NT2/D1 (cell line): ENCODE results near the gene CLEC4G.

ENCODE experiments used
- DNase-seq: peaks from one replicate; pipeline ENCODE4 v3.0.0-alpha.2; 2011; ENCODE audit warnings: low read depth, low spot score
- H3K27me3 ChIP-seq: 2 replicates; pipeline ENCODE4 v1.6.0; 2011; ENCODE audit warnings: mild to moderate bottlenecking; ENCODE audit not compliant: insufficient read length, insufficient read depth
- H3K36me3 ChIP-seq: 2 replicates; pipeline ENCODE4 v1.6.1; 2011; ENCODE audit warnings: mild to moderate bottlenecking, low read length, mixed read lengths; ENCODE audit not compliant: insufficient read depth, insufficient read length
- H3K4me1 ChIP-seq: 2 replicates; pipeline ENCODE4 v1.5.1; 2011; ENCODE audit not compliant: insufficient read depth, insufficient read length
- H3K4me3 ChIP-seq: 2 replicates; pipeline ENCODE4 v1.5.1; 2011; ENCODE audit warnings: low read depth; ENCODE audit not compliant: insufficient read length
- H3K9ac ChIP-seq: 2 replicates; pipeline ENCODE4 v1.6.0; 2011; ENCODE audit warnings: low read depth; ENCODE audit not compliant: insufficient read length
- H3K9me3 ChIP-seq: 2 replicates; pipeline ENCODE4 v1.5.1; 2011; ENCODE audit warnings: mild to moderate bottlenecking, low read length; ENCODE audit not compliant: insufficient read depth
- SUZ12 ChIP-seq: IDR thresholded peaks from 2 replicates; pipeline ENCODE4 v1.6.1; 2011; ENCODE audit not compliant: insufficient read length, insufficient read depth; ENCODE audit errors: extremely low read depth
- YY1 ChIP-seq: IDR thresholded peaks from 2 replicates; pipeline ENCODE4 v1.6.1; 2011; ENCODE audit not compliant: insufficient read length, insufficient read depth
- ZNF274 ChIP-seq: IDR thresholded peaks from 2 replicates; pipeline ENCODE4 v1.6.1; 2011; ENCODE audit warnings: mild to moderate bottlenecking, low read depth, low read length

CLEC4G gene

GRCh38 chr19:7720351-7720750 lies 11.6 kb downstream of the CLEC4G start:
- no peaks in the 10 kb centered on the region for H3K27me3 ChIP-seq
- no peak for DNase-seq
- H3K36me3 ChIP-seq = no peaks in the 10 kb centered on the region
- no peak for TF ChIP-seq ZNF274
- TF ChIP-seq SUZ12 = no peak
- TF ChIP-seq YY1 = no peak
- H3K4me3 ChIP-seq = no peak overlapping the region
- H3K9ac ChIP-seq = no peak overlapping the region
- H3K4me1 ChIP-seq = no peaks in the 10 kb centered on the region
- no peaks in the 10 kb centered on the region; the same call in 1 of the 2 replicates for H3K9me3 ChIP-seq

DNA sequence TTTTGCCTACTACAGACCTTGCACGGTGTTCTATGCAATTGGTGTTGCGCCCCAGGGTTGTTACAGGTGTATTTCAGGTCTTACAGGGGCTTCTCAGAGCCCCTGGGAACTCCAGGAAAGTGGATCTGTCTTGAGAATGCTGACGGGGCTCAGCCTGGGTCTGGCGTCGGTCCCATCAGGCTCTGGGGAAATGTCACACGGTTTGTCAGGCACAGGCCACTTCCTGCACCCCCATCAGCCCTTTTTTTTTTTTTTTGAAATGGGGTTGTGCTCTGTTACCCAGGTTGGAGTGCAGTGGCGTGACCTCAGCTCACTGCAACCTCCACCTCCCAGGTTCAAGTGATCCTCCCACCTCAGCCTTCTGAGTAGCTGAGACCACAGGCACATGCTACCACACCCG lies 13.2 kb downstream of the CLEC4G start:
- Histone ChIP-seq H3K9ac (no peak overlapping the region), H3K36me3 (no peaks in the 10 kb centered on the region), H3K4me3 (no peak overlapping the region), H3K9me3 (no peaks in the 10 kb centered on the region), H3K4me1 (no peaks in the 10 kb centered on the region), H3K27me3 (no peaks in the 10 kb centered on the region)
- TF ChIP-seq YY1 (no peak), SUZ12 (no peak), ZNF274 (no peak)
- no peak for DNase-seq

DNA sequence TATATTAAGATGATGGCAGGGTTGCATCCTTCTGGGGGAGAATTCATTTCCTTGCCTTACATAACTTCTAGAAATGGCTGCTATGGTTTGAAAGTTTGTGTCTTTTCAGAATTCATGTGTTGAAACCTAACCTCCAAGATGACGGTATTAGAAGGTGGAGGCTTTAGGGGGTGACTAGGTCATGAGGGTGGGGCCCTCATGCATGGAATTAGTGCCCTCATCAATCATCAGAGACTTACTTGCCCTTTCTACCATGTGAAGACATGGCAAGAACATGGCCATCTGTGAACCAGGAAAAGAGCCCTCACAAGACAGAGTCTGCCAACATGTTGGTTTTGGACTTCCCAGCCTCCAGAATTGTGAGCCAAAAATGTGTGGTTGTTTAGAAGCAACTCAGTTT lies 15.1 kb downstream of the CLEC4G start:
- H3K36me3 ChIP-seq = no peaks in the 10 kb centered on the region
- no peak overlapping the region for H3K9ac ChIP-seq
- H3K4me3 ChIP-seq = no peak overlapping the region
- DNase-seq = no peak
- no peaks in the 10 kb centered on the region for H3K9me3 ChIP-seq
- H3K27me3 ChIP-seq = no peaks in the 10 kb centered on the region
- H3K4me1 ChIP-seq = no peaks in the 10 kb centered on the region
- TF ChIP-seq SUZ12 = no peak

DNA sequence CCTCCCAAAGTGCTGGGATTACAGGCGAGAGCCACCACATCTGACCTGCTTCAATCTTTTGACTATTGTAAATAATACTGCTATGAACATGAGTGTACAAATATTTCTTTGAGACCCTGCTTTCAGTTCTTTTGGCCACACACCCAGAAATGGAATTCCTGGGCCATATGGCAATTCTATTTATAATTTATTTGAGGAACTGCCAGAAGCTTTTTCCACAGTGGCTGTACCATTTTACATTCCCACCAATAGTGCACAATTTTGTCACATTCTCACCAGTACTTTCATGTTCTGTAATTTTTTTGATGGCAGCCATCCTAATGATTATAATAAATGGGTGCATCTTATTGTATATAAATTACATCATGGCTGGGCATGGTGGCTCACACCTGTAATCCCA lies 16.2 kb downstream of the CLEC4G start:
- H3K27me3 ChIP-seq = no peaks in the 10 kb centered on the region
- no peak for DNase-seq
- no peaks in the 10 kb centered on the region for H3K4me1 ChIP-seq
- no peak overlapping the region for H3K9ac ChIP-seq
- H3K36me3 ChIP-seq = no peaks in the 10 kb centered on the region
- TF ChIP-seq SUZ12 (no peak), YY1 (no peak), ZNF274 (no peak)
- H3K9me3 ChIP-seq = no peaks in the 10 kb centered on the region
- no peak overlapping the region for H3K4me3 ChIP-seq

DNA sequence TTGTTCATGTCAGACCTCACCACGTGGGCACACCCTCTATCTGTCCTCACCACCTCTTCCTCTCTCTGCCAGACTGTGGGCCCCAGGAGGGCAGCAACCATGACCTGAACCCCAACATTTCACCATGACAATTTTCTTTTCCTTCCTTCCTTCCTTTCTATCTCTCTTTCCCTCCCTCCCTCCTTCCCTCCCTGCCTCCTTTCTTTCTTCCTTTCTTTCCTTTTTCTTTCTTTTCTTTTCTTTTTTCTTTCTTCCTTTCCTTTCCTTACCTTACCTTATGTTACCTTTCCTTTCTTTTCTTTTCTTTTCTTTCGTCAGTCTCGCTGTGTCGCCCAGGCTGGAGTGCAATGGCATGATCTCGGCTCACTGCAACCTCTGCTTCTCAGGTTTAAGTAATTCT lies 21.3 kb downstream of the CLEC4G start:
- no peak for DNase-seq
- Histone ChIP-seq H3K36me3 (no peaks in the 10 kb centered on the region), H3K4me3 (no peak overlapping the region), H3K4me1 (no peaks in the 10 kb centered on the region), H3K27me3 (no peaks in the 10 kb centered on the region), H3K9ac (no peak overlapping the region), H3K9me3 (no peaks in the 10 kb centered on the region)
- no peak for TF ChIP-seq SUZ12
- TF ChIP-seq YY1 = no peak
- no peak for TF ChIP-seq ZNF274

- no peak for DNase-seq
- no peak for TF ChIP-seq ZNF274
- no peak for TF ChIP-seq YY1
- no peak for TF ChIP-seq SUZ12
- no peaks in the 10 kb centered on the region for H3K4me1 ChIP-seq
- H3K27me3 ChIP-seq = no peaks in the 10 kb centered on the region
- H3K4me3 ChIP-seq = no peak overlapping the region
- H3K9me3 ChIP-seq = no peaks in the 10 kb centered on the region
- no peak overlapping the region for H3K9ac ChIP-seq
- no peaks in the 10 kb centered on the region for H3K36me3 ChIP-seq
These were observed 21.9 kb downstream of the CLEC4G start for GRCh38 chr19:7709932-7710460.

DNA sequence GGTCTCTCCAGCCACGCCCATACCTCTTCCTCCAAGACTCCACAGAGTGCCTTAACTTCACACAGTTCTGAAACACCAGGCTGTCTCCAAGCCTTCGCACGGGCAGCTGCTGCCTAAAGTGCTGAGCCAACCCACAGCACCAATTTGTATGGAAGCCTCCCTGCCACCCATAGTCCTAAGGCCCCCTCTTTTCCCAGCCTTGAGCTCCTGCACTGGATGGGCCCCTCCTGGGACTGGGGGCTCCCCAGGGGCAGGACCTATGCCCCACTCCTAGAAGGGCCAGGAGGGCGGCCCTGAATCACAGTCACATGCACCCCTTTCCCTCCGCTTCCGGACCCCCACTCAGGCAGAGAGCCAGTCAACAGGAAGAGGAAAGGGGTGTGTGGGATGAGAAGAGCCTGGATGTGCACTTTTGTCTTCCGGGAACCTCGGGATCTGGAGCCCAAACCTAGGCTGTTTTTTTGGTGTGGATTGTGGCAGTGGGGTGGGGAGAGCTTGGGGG lies 24.9 kb downstream of the CLEC4G start:
- Histone ChIP-seq H3K9me3 (no peaks in the 10 kb centered on the region), H3K4me1 (peaks cover 4% of the 10 kb centered on the region), H3K4me3 (no peak overlapping the region), H3K27me3 (no peaks in the 10 kb centered on the region), H3K36me3 (no peaks in the 10 kb centered on the region), H3K9ac (peak overlapping the region; percentile 42)
- DNase-seq = no peak
- TF ChIP-seq SUZ12 = no peak
- TF ChIP-seq YY1 = no peak
- no peak for TF ChIP-seq ZNF274
